Measurements from ENCODE around the gene RFX7.

DNA sequence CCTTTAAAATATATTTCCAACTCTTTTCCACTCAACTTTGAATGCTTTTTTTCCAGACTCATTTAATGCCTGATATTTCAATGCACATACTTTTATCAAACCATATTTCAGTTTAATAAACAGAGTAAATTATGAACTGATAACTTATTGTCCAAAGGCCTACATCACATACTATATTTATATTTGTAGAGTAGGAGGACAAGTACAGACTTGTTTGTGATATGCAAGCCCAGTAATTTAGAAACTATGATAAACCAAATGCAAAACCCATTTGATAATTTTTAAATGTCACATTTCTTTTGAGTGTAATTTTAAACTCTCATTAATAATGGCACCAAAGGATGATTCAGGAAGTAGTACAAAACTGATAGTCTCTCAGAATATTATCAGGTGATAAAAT, 3.3 kb downstream of the RFX7 start:
- TF ChIP-seq POLR2AphosphoS5 (IDR thresholded peaks at IDR 0.05; ENCODE audit: low read depth, low read length) = no peak
- TF ChIP-seq TAF1 (IDR thresholded peaks at IDR 0.05; ENCODE audit: low read depth, low read length) = no peak
